Pons (tissue), 1 donor: ENCODE measurements around the gene TAF11L13.

Experiments used
- DNase-seq: peaks from one replicate; pipeline ENCODE4 v3.0.0-alpha.2; 2016; ENCODE audit warnings: low spot score

Gene TAF11L13

GRCh38 chr5:17679597-17680203 lies 47.8 kb downstream of the TAF11L13 start:
- DNase-seq, result no peak

GRCh38 chr5:17680737-17681136 lies 48.8 kb downstream of the TAF11L13 start:
- DNase-seq, result no peak
